WERI-Rb-1 (cell line): Measurements from ENCODE around the gene RNF20.
A peak's percentile ranks its signal among the peaks of the same experiment; 100 is the strongest.
"Not testable (repeated sequence)": the region's sequence is repeated elsewhere in the genome, so short reads cannot be mapped to it uniquely, and the experiment has no call there.

Experiments
- DNase-seq: peaks from one replicate; pipeline ENCODE4 v3.0.0-alpha.2; 2020
- H3K27ac ChIP-seq: fragments of 250-450 bp; sonication (Bioruptor Pico); 2 replicates; pipeline ENCODE4 v1.5.1; 2020; ENCODE audit warnings: mild to moderate bottlenecking, moderate library complexity
- H3K27me3 ChIP-seq: fragments of 250-450 bp; sonication (Bioruptor Pico); 2 replicates; pipeline ENCODE4 v1.5.1; 2021; ENCODE audit warnings: mild to moderate bottlenecking, low read depth, moderate library complexity; ENCODE audit not compliant: insufficient read depth, severe bottlenecking
- H3K36me3 ChIP-seq: fragments of 250-450 bp; sonication (Bioruptor Pico); 2 replicates; pipeline ENCODE4 v1.5.1; 2020; ENCODE audit warnings: mild to moderate bottlenecking, moderate library complexity
- H3K4me3 ChIP-seq: 2 replicates; pipeline ENCODE4 v1.5.1; 2011; ENCODE audit warnings: low read depth, mild to moderate bottlenecking, control low read depth, low read length
- H3K9me3 ChIP-seq: fragments of 250-450 bp; sonication (Bioruptor Pico); 2 replicates; pipeline ENCODE4 v1.5.1; 2021; ENCODE audit warnings: mild to moderate bottlenecking, moderate library complexity; ENCODE audit not compliant: severe bottlenecking
- TF ChIP-seq, protein P1 (sequence below): IDR thresholded peaks from 2 replicates; pipeline ENCODE4 v1.5.1; 2011; ENCODE audit warnings: low read depth, mild to moderate bottlenecking, control low read depth, inconsistent platforms, low read length

Gene RNF20

DNA sequence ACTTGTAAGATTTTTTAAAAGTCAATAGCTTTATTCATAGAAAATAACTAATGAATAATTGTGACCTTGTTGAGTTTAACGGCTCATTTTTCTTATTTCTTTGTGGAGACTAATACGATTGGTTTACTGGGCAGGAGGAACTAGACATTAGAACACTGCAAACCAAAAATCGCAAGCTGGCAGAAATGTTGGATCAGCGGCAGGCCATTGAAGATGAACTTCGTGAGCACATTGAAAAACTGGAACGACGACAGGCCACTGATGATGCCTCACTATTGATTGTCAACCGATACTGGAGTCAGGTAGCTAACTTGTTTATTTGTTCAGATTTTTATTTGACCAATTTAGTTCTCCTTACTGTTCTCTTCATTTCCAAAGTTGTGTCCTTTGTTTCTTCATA lies 6.4 kb downstream of the RNF20 start:
- H3K27ac ChIP-seq = no peak overlapping the region
- H3K36me3 ChIP-seq = peaks cover 81% of the 10 kb centered on the region
- no peak overlapping the region for H3K4me3 ChIP-seq
- no peak for DNase-seq
- TF ChIP-seq, protein P1, sequence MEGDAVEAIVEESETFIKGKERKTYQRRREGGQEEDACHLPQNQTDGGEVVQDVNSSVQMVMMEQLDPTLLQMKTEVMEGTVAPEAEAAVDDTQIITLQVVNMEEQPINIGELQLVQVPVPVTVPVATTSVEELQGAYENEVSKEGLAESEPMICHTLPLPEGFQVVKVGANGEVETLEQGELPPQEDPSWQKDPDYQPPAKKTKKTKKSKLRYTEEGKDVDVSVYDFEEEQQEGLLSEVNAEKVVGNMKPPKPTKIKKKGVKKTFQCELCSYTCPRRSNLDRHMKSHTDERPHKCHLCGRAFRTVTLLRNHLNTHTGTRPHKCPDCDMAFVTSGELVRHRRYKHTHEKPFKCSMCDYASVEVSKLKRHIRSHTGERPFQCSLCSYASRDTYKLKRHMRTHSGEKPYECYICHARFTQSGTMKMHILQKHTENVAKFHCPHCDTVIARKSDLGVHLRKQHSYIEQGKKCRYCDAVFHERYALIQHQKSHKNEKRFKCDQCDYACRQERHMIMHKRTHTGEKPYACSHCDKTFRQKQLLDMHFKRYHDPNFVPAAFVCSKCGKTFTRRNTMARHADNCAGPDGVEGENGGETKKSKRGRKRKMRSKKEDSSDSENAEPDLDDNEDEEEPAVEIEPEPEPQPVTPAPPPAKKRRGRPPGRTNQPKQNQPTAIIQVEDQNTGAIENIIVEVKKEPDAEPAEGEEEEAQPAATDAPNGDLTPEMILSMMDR = no peak
- no peaks in the 10 kb centered on the region for H3K9me3 ChIP-seq
- no peaks in the 10 kb centered on the region for H3K27me3 ChIP-seq

- peaks cover 79% of the 10 kb centered on the region for H3K36me3 ChIP-seq
- no peaks in the 10 kb centered on the region for H3K27me3 ChIP-seq
- no peak for DNase-seq
- H3K4me3 ChIP-seq = no peak overlapping the region
- H3K9me3 ChIP-seq = no peaks in the 10 kb centered on the region
- TF ChIP-seq, protein P1 = no peak
- H3K27ac ChIP-seq = no peak overlapping the region
These were observed 9.6 kb downstream of the RNF20 start for GRCh38 chr9:101543098-101543735.

DNA sequence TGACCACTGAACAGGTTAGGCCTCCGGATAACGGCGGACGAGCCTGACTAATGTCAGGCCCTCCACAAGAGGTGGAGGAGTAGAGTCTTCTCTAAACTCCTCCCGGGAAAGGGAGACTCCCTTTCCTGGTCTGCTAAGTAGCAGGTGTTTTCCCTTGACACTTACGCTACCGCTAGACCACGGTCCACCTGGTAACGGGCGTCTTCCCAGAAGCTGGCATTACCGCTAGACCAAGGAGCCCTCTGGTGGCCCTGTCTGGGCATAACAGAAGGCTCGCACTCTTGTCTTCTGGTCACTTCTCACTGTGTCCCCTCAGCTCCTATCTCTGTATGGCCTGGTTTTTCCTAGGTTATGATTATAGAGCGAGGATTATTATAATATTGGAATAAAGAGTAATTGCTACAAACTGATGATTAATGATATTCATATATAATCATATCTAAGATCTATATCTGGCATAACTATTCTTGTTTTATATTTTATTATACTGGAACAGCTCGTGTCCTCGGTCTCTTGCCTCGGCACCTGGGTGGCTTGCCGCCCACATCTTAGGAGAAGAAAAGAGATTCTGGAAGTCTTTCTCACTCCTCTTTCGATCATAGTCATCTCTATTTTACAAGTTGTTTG lies 15.9 kb downstream of the RNF20 start:
- not testable (repeated sequence) for H3K27me3 ChIP-seq, H3K4me3 ChIP-seq, H3K27ac ChIP-seq, H3K9me3 ChIP-seq
- peak; percentile 49 for DNase-seq
- H3K36me3 ChIP-seq = peaks cover 91% of the 10 kb centered on the region

GRCh38 chr9:101561740-101562139 lies 28.1 kb downstream of the RNF20 start:
- Histone ChIP-seq H3K36me3 (peaks cover 84% of the 10 kb centered on the region), H3K4me3 (no peak overlapping the region)
- DNase-seq = no peak

DNA sequence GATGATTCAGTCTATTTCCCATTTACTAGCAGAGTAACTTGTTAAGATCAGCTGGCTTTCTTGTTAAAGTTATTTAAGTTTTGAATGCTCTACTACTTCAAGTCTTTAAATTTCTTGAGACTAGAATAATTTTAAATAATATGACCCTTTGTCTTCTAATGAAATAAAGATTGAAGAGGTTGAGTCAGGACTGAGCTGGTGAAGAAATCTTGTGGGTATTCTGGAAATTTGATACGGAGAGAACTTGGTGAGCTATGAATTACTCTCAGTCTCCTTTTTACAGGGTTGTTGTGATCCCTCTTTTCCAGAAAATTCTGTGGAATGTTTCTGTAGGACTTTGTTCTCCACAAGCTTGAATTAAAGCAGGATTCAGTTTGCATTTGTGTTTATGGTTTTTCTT lies 29.3 kb downstream of the RNF20 start:
- TF ChIP-seq, protein P1 = no peak
- Histone ChIP-seq H3K27ac (no peak overlapping the region), H3K36me3 (peaks cover 82% of the 10 kb centered on the region), H3K4me3 (no peak overlapping the region), H3K9me3 (no peaks in the 10 kb centered on the region), H3K27me3 (no peaks in the 10 kb centered on the region)
- no peak for DNase-seq

More at GRCh38 chr9:101561740-101562139, 28.1 kb downstream of the RNF20 start:
- no peak overlapping the region for H3K27ac ChIP-seq
- H3K9me3 ChIP-seq = no peaks in the 10 kb centered on the region
- H3K27me3 ChIP-seq = no peaks in the 10 kb centered on the region
- TF ChIP-seq, protein P1 = no peak

- no peak overlapping the region for H3K4me3 ChIP-seq
- no peak for DNase-seq
- no peak overlapping the region for H3K27ac ChIP-seq
- no peaks in the 10 kb centered on the region for H3K27me3 ChIP-seq
- TF ChIP-seq, protein P1 = no peak
- peaks cover 74% of the 10 kb centered on the region for H3K36me3 ChIP-seq
- no peaks in the 10 kb centered on the region for H3K9me3 ChIP-seq
These were observed 30.6 kb downstream of the RNF20 start for GRCh38 chr9:101564252-101564651.
